GM18505 (cell line): ENCODE measurements around the gene INSM1.

Experiments used
- ATAC-seq: cut with Tn5 transposase; IDR thresholded peaks from one replicate; pipeline ENCODE4 v1.9.1; 2021; ENCODE audit not compliant: unreplicated experiment
- POLR2A ChIP-seq: IDR thresholded peaks from 4 replicates; pipeline ENCODE4 v1.6.1; 2011; ENCODE audit warnings: borderline replicate concordance; ENCODE audit not compliant: insufficient read depth, insufficient read length; ENCODE audit errors: extremely low read depth

The INSM1 gene

DNA sequence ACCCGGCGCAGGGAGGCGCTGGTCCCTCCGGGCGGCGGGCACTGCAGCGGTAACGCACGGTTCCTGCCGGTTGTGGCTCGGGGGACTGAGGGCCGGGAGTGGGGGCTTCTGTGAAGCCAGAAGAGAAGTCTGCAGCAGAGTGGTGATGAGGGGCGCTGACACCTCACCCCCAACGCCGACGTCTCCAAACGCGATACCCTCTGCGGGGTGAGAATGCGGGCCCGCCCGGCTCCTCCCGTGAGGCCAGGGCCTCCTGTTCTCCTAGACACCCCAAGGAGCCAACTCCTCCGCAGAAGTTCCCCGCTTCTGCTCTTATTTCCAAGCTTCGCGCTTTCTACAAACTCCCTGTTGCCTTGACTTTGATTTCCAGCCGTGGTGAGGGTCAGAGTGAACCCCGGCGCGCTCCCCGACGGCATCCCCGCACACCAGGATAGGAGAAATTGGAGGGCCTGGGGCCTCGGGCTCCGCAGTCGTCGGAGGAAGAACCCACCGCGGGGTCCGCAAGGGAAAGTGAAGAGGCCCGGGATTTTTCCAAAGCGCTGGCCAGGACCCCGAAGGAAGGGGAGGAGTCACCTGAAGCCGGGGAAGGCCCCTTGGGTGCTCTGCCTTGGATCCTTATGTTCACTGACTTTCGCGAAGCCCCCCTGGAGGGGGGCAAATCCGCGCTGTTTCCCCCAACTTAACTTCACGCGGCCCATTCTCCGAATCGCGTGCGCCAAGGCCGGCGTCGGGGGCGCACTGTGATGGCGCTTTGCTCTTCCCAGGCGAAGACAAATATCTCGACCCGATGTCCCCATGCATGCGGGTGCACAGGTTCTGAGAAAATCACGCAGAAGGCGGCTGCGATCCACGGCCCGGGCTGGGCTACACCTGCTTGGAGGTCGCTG lies 3.1 kb upstream of the INSM1 start:
- no peak for ATAC-seq
- no peak for TF ChIP-seq POLR2A

DNA sequence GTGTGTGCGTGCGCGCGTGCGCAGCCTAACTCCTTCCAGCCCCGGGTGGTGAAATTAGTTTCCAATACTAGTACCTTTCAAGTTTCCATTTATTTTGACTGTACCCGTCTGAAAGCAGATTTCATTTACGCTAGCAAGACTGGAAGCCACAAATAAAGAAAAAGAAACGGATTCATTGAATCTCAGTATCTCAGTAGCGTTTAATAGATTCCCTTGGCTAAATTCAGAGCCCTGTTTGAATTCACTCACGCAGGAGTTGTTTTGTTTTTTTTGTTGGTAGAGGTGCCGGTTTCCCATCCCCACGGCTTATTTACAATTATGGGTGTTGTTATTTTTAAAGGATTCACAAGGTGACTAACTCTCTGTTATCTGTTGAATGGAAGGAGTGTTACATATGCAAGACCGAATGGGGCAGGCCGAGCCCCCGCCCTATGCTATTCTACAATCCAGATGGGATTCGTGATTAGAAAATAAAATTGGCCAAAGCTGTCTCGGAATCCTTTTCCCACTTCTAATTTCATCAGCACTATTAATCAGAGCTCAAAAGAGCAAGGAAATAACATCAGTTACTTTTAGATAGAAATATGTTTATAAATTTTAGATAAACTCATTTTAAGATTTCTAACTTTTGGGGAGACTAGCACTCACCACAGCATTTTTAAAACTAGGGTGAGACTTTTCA lies 2.3 kb upstream of the INSM1 start:
- no peak for TF ChIP-seq POLR2A
- ATAC-seq, result no peak

DNA sequence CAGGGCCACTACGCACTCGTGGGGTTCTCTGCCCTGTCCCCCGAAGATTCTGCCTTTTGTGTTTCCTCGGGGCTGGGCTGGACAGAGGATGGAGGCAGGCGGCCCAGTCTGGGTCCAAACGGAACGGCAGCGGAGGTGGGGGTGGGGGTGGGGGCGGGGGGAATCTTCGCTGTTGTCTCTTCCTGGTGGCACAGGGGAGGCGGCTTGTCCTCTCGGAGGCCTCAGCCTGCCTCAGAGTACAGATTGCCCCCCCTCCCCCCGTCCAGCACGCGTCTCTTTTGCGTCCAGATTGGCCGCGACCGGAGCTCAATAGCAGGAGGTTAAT lies 1.4 kb upstream of the INSM1 start:
- no peak for TF ChIP-seq POLR2A
- ATAC-seq, result no peak

DNA sequence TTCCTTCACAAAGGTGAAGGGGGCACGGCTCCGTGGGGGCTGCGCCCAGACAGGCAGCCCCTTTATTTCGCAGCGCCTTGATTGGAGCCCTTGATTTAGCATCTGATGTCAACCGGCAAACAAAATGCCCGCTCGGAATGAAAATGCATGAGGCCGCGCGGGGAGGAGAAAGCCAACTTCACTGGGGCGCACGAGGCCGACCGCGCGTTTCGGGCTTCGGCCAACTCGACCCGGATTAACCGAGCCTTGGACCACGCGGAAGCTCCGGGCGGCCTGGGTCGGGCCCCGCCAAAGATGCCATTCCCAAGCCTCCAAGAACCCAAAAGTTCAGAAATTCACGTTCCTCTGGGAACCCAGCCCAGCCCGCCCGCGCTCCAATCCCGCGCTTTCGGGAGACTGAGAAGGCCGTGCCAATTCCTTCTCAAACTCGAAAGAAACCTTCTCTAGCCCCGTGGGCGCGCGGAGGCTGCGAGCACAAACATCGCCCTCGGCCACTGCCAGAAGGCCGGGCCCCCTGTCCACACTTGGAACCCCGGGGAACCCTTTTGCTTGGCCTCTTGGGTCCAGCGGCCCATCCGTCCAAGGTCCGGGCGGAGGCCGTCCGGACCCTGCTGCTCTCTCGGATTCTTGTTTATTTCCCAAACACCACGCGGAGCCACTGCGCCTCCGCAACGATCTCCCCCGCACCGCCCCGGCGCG lies 879 bp upstream of the INSM1 start:
- no peak for ATAC-seq
- no peak for TF ChIP-seq POLR2A

DNA sequence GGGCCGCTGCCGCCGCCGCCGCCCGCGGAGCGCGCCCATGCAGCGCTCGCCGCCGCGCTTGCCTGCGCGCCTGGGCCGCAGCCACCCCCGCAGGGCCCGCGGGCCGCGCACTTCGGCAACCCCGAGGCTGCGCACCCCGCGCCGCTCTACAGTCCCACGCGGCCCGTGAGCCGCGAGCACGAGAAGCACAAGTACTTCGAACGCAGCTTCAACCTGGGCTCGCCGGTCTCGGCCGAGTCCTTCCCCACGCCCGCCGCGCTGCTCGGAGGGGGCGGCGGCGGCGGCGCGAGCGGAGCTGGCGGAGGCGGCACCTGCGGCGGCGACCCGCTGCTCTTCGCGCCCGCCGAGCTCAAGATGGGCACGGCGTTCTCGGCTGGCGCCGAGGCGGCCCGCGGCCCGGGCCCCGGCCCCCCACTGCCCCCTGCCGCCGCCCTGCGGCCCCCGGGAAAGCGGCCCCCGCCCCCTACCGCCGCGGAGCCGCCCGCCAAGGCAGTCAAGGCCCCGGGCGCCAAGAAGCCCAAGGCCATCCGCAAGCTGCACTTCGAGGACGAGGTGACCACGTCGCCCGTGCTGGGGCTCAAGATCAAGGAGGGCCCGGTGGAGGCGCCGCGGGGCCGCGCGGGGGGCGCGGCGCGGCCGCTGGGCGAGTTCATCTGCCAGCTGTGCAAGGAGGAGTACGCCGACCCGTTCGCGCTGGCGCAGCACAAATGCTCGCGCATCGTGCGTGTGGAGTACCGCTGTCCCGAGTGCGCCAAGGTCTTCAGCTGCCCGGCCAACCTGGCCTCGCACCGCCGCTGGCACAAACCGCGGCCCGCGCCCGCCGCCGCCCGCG lies 730 bp downstream of the INSM1 start:
- no peak for TF ChIP-seq POLR2A
- ATAC-seq, result no peak

DNA sequence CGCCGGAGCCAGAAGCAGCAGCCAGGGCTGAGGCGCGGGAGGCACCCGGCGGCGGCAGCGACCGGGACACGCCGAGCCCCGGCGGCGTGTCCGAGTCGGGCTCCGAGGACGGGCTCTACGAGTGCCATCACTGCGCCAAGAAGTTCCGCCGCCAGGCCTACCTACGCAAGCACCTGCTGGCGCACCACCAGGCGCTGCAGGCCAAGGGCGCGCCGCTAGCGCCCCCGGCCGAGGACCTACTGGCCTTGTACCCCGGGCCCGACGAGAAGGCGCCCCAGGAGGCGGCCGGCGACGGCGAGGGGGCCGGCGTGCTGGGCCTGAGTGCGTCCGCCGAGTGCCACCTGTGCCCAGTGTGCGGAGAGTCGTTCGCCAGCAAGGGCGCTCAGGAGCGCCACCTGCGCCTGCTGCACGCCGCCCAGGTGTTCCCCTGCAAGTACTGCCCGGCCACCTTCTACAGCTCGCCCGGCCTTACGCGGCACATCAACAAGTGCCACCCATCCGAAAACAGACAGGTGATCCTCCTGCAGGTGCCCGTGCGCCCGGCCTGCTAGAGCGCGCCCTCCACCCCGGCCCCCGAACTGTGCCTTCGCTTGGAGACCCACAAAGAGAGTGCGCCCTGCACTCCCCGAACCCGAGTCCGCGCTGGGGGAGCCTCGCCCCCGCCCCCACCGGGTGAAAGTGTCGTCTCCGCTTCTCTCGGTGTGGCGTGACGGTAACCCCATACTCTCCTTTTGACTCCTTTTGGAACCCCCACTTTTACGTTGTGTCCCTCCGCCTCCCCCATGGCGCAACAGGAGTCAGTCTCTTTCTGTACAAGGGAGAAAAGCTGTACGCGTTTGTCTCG lies 1.6 kb downstream of the INSM1 start:
- ATAC-seq, result no peak

DNA sequence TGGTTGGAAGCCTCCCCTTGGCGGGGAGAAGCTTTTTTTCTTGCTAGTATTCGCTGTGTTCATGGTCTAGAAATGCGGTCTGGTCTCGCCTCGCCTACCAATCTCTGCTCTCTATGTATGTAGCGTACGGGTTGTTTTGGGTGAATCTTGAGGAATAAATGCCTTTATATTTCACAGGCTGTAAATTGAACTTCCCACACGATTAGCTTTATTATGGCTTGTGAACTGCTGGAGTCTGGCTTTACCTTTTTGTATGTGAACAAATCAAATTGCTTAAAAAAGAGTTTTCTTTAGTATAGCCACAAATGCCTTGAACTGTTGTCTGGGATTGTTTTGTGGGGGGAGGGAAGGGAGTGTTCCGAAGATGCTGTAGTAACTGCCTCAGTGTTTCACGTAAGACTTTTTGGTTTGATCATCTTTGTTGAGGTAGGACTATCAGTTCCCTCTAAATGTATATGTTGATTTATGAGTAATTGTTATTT lies 2.2 kb downstream of the INSM1 start:
- ATAC-seq, result no peak
- TF ChIP-seq POLR2A, result no peak

More for the DNA sequence above, 1.6 kb downstream of the INSM1 start:
- no peak for TF ChIP-seq POLR2A

DNA sequence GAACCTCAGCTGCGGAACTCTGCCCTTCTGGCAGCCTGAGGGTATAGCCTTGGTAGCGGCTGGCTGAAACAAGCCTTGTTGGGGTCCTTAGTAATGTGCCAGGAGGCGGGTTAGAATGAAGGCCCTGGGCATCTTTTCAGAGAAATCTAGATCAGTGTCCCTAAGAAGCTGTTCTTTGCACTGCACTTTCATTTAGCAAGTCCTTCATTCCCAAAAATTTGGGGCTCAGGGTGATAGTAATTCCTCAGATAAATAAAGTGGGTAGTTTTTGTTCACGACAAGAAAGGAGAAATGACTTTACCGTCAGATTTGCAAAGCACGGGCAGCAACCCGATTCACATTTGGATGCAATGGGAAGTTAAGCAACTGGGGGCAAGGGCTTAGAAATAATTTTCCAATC lies 3.2 kb downstream of the INSM1 start:
- ATAC-seq, result no peak
- no peak for TF ChIP-seq POLR2A

DNA sequence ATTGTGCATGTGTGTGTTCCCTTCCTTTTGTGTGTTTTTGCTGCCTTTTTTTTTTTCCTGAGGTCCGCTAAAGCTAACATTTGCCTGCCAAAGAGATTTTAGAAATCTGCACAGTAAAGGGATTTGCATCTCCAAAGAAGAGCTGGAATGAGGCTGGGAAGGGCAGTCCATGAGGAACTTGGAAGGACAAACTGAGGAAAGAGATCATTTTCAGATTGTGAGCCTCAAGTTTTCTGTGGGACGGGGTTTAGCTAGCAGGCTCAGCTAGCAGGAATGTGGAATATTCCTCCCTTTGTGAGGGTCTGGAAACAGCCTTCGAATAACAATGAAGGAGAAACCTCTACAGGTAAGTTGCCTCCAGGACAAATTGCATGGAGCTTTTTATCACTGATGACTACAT lies 3.8 kb downstream of the INSM1 start:
- no peak for ATAC-seq
- TF ChIP-seq POLR2A, result no peak

DNA sequence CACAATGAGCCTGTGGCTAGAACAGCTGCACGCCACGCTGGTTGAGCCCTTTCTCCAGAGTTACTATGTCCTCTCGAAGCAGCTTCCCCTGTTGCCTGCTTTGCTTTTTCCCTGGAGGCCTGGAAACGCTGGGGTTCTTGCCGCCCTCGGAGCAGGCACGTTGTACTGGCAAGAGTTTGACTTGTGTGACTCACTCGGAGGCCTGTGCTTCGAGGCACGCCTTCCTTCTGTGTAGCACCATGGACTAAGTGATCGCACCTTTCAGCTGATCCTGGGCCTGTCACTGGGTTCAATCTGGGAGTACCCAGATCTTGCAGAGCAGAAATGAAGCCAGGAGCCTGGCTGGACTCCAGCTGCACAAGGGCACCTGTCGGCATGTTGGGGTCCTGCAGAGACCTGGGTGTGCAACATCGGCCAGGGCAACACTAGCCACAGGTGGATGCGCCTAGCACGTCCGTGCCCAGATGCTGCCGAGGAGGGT lies 5.2 kb downstream of the INSM1 start:
- TF ChIP-seq POLR2A, result no peak
- ATAC-seq, result no peak

DNA sequence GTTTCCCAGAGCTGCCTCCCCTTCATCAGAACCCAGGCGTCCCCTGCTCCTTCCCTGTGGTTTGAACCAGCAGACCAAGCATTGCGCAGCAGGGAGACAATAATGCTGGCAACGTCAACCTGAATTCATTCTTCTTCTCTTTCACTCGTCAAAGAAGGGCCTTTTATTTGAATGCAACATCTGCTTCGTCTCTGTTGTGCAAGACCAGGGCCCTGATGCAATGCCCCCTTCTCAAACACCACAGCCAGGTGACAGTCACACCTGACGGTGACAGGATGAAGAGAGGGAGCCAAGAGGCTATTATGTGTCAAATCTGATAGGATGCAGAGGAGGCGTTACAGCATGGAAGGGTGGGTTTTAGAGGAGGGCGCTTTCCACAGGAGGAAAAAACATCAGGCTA lies 8.0 kb downstream of the INSM1 start:
- no peak for ATAC-seq
- no peak for TF ChIP-seq POLR2A

DNA sequence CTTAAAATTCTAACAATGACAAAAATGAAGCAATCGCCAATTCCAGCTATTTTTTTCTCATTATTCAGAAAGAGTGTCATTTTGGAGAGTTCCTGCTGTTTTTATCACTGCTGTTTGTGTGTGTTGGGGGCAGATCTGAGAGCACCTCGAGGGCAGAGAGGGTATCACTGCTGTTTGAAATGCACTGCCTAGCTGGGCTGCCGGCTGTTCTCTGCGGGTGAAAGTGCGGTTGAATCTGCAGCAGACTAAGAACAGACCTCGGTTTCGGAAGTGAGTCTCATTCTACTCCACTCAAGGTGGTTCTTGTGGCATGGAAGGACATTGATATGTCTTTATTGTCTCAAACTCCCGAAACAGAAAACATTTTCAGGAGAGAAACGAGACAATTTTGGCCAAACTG lies 18.3 kb downstream of the INSM1 start:
- no peak for ATAC-seq
- no peak for TF ChIP-seq POLR2A
